ENCODE results near the gene SLMAP. TPM values are rescaled to one million over a fixed set of nuclear protein-coding genes. Genes with fewer than 3 reads are reported as not detected.

SLMAP gene
- total RNA-seq, 1 experiment from 2014 or later, result 49.2 TPM

DNA sequence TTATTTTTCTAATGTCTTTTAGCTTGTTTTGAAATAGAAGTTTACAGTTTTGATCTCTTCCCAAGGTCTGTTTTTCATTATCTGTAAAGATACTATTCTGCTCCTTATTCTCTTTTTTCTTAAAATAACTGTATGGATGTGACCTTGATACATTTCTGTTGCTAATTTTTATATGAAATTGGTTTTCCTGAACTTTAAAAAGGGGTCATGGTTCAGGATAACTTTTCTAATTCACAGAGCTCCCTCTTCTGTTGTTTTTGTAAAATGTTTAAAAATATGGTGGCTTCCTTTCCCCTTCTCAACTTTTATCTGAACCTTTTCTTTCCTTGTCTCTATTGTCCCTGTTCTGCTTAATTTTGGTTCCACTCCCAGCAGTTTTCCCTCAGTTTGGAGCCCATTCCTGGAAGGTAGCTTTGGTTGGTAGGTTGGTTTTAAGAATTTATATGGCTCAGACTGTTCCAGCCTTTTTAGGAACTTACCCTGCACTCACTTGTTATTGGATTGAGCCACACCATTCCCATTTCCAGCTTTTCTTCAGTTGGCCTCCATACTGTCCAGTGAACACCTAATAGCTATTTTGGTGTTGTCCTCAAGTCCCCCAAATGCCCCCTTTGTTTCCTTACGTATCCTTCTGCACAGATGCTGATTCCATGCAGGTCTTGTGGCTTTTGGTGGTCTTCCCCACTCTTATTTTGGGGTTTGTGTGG is 70.3 kb downstream of the SLMAP start:
- H3K27ac ChIP-seq (ENCODE audit: low read length), result no peak overlapping the region
- H3K27me3 ChIP-seq (ENCODE audit: control insufficient read depth, insufficient read depth, low read length), result no peaks in the 10 kb centered on the region
- peaks cover 16% of the 10 kb centered on the region; the same call in 1 of the 2 replicates for H3K4me1 ChIP-seq (ENCODE audit: control insufficient read depth, insufficient read depth, low read length)
- no TSS peak for BruUV-seq (replicated peaks)
- H3K36me3 ChIP-seq (ENCODE audit: control insufficient read depth, insufficient read depth, low read length), result no peaks in the 10 kb centered on the region
- H3K4me3 ChIP-seq (ENCODE audit: low read depth in 2 of 2, low read length in 2 of 2), result no peak overlapping the region
- DNase-seq (ENCODE audit: low read depth, low spot score), result no peak
- ATAC-seq, result no peak
- no peaks in the 10 kb centered on the region for H3K9me3 ChIP-seq (ENCODE audit: control insufficient read depth, insufficient read depth, low read depth, low read length)
- CTCF ChIA-PET, result interaction anchor here (1.0 kb wide), 1 partner anchor 28 kb away, joined by 3 read pairs; no protein-coding TSS in a partner anchor
- intact Hi-C loops (cut with micrococcal nuclease; ENCODE audit: unreplicated experiment) (no loop called here), in situ Hi-C loops (cut with HindIII; ENCODE audit: low pct_unique_long_range_greater_than_20kb, low sequenced_read_pairs) (no loop called here)
- TF ChIP-seq, protein P1, sequence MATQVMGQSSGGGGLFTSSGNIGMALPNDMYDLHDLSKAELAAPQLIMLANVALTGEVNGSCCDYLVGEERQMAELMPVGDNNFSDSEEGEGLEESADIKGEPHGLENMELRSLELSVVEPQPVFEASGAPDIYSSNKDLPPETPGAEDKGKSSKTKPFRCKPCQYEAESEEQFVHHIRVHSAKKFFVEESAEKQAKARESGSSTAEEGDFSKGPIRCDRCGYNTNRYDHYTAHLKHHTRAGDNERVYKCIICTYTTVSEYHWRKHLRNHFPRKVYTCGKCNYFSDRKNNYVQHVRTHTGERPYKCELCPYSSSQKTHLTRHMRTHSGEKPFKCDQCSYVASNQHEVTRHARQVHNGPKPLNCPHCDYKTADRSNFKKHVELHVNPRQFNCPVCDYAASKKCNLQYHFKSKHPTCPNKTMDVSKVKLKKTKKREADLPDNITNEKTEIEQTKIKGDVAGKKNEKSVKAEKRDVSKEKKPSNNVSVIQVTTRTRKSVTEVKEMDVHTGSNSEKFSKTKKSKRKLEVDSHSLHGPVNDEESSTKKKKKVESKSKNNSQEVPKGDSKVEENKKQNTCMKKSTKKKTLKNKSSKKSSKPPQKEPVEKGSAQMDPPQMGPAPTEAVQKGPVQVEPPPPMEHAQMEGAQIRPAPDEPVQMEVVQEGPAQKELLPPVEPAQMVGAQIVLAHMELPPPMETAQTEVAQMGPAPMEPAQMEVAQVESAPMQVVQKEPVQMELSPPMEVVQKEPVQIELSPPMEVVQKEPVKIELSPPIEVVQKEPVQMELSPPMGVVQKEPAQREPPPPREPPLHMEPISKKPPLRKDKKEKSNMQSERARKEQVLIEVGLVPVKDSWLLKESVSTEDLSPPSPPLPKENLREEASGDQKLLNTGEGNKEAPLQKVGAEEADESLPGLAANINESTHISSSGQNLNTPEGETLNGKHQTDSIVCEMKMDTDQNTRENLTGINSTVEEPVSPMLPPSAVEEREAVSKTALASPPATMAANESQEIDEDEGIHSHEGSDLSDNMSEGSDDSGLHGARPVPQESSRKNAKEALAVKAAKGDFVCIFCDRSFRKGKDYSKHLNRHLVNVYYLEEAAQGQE (IDR thresholded peaks at IDR 0.05; ENCODE audit: insufficient read depth in 1 of 2, low read depth in 2 of 2, low read length in 1 of 2), result no peak
- TF ChIP-seq, protein P2, sequence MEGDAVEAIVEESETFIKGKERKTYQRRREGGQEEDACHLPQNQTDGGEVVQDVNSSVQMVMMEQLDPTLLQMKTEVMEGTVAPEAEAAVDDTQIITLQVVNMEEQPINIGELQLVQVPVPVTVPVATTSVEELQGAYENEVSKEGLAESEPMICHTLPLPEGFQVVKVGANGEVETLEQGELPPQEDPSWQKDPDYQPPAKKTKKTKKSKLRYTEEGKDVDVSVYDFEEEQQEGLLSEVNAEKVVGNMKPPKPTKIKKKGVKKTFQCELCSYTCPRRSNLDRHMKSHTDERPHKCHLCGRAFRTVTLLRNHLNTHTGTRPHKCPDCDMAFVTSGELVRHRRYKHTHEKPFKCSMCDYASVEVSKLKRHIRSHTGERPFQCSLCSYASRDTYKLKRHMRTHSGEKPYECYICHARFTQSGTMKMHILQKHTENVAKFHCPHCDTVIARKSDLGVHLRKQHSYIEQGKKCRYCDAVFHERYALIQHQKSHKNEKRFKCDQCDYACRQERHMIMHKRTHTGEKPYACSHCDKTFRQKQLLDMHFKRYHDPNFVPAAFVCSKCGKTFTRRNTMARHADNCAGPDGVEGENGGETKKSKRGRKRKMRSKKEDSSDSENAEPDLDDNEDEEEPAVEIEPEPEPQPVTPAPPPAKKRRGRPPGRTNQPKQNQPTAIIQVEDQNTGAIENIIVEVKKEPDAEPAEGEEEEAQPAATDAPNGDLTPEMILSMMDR (IDR thresholded peaks at IDR 0.05), result no peak; the same call in 1 of the 2 replicates
- TF ChIP-seq POLR2AphosphoS5 (IDR thresholded peaks at IDR 0.05; ENCODE audit: low read depth, low read length) (no peak), SIN3A (IDR thresholded peaks at IDR 0.05; ENCODE audit: borderline replicate concordance, insufficient read depth, low read depth, low read length) (no peak), TCF7L2 (IDR thresholded peaks at IDR 0.05; ENCODE audit: low read depth, low read length) (no peak)
- POLR2A ChIA-PET, result interaction anchor here (0.5 kb wide), 1 partner anchor 173 kb away, joined by 11 read pairs; no protein-coding TSS in a partner anchor

DNA sequence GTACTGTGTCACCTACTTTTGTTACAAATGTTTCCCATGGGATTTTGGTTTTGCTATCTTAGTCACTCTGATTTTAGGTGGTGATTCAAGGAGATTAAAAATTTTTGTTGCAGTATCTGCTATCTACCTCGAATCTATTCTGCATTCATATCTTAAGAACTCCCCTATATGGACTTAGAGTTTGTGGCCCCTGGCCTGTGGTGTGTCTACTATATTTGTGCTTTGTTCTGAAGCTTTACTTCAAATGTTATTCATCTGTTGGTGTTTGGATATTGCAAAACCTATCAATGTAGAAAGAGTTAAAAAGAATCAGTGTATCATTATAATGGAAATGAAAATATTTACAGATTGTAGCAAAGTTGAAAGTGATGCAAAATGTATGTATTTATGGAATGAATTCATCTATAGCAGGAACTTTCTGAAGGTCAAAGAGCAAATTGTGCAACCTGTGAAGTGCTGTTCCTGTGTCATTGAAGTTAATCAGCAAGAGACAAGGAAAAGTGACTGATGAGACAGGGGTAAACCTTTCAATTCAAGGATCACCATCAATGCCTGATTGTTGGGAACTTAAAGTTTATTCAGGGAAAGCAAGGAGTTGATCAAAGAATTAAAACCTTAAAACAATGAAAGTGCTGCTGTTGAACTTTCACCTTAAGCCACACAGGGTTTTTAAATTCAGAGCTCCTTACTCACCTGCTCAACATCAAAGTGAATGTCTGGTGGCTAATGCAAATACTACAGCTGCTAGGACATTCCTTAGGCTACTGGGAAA is 71.0 kb downstream of the SLMAP start:
- ChIA-PET CTCF (interaction anchor here (1.0 kb wide), 1 partner anchor 29 kb away, joined by 3 read pairs; no protein-coding TSS in a partner anchor), POLR2A (interaction anchor here (0.5 to 0.6 kb wide), 2 partner anchors 172 to 174 kb away, joined by 3 to 11 read pairs; no protein-coding TSS in a partner anchor)

More for the DNA sequence above, 71.0 kb downstream of the SLMAP start:
- H3K4me1 ChIP-seq (ENCODE audit: control insufficient read depth, insufficient read depth, low read length), result peaks cover 9% of the 10 kb centered on the region; the same call in 1 of the 2 replicates
- BruUV-seq (replicated peaks), result no TSS peak
- in situ Hi-C loops (cut with HindIII; ENCODE audit: low pct_unique_long_range_greater_than_20kb, low sequenced_read_pairs) (no loop called here), intact Hi-C loops (cut with micrococcal nuclease; ENCODE audit: unreplicated experiment) (no loop called here)
- TF ChIP-seq POLR2AphosphoS5 (IDR thresholded peaks at IDR 0.05; ENCODE audit: low read depth, low read length), result no peak
- TF ChIP-seq SIN3A (IDR thresholded peaks at IDR 0.05; ENCODE audit: borderline replicate concordance, insufficient read depth, low read depth, low read length), result no peak
- no peak for TF ChIP-seq TCF7L2 (IDR thresholded peaks at IDR 0.05; ENCODE audit: low read depth, low read length)
- TF ChIP-seq, protein P1 (IDR thresholded peaks at IDR 0.05; ENCODE audit: insufficient read depth in 1 of 2, low read depth in 2 of 2, low read length in 1 of 2), result no peak
- TF ChIP-seq, protein P2 (IDR thresholded peaks at IDR 0.05), result no peak
- DNase-seq (ENCODE audit: low read depth, low spot score) (no peak), ATAC-seq (no peak)
- no peak overlapping the region for H3K4me3 ChIP-seq (ENCODE audit: low read depth in 2 of 2, low read length in 2 of 2)
- H3K36me3 ChIP-seq (ENCODE audit: control insufficient read depth, insufficient read depth, low read length), result no peaks in the 10 kb centered on the region
- no peak overlapping the region for H3K27ac ChIP-seq (ENCODE audit: low read length)
- no peaks in the 10 kb centered on the region for H3K27me3 ChIP-seq (ENCODE audit: control insufficient read depth, insufficient read depth, low read length)
- no peaks in the 10 kb centered on the region for H3K9me3 ChIP-seq (ENCODE audit: control insufficient read depth, insufficient read depth, low read depth, low read length)
